GM12892 (cell line): ENCODE data around the gene ANKRD53.
"Not testable (repeated sequence)": the region's sequence is repeated elsewhere in the genome, so short reads cannot be mapped to it uniquely, and the experiment has no call there.

Experiments used
- POLR2A ChIP-seq: IDR thresholded peaks from 2 replicates; pipeline ENCODE4 v1.6.1; 2011; ENCODE audit warnings: low read depth, low read length, control low read depth
- POLR2AphosphoS5 ChIP-seq: IDR thresholded peaks from 2 replicates; pipeline ENCODE4 v1.6.1; 2011; ENCODE audit warnings: low read depth, low read length, control low read depth

- TF ChIP-seq POLR2A, POLR2AphosphoS5: not testable (repeated sequence)
Measured at GRCh38 chr2:71019989-71020388, 41.6 kb downstream of the ANKRD53 start.
